Coronary artery (tissue), 2 donors: Measurements from ENCODE around the gene SELENON.

Source experiments
- DNase-seq: peaks from one replicate; pipeline ENCODE4 v3.0.0-alpha.2; 2017; ENCODE audit warnings: low spot score
- H3K27ac ChIP-seq, 2 donors: fragments of 200-600 bp; sonication (generic); one replicate each; pipeline ENCODE4 v1.5.1; 2016 to 2019
- H3K4me3 ChIP-seq: fragments of 200-600 bp; sonication (generic); 2 replicates; pipeline ENCODE4 v1.5.1; 2016; ENCODE audit warnings: mild to moderate bottlenecking, moderate library complexity
- TF ChIP-seq, protein P1 (sequence below): fragments of 200-600 bp; sonication (generic); IDR thresholded peaks from one replicate; pipeline ENCODE4 v1.5.1; 2019; ENCODE audit warnings: antibody characterized with exemption

SELENON gene

DNA sequence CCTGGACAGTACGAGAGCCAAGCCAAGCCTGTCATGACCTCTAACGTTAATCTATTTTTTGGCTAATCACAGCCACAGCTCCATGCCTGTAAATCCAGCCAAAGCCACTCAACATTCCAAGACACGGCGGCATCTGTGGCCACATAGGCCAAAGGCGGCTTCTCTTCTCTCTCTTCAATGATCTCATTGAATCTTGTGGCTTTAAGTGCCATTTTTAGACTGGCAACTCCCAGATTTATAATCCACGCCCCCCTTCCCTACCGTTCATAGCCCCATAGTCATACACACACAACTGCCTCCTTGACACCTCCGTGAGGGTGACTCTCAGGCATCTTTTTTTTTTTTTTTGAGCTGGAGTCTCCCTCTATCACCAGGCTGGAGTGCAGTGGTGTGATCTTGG lies 5.7 kb upstream of the SELENON start:
- no peak overlapping the region for H3K4me3 ChIP-seq
- TF ChIP-seq, protein P1, sequence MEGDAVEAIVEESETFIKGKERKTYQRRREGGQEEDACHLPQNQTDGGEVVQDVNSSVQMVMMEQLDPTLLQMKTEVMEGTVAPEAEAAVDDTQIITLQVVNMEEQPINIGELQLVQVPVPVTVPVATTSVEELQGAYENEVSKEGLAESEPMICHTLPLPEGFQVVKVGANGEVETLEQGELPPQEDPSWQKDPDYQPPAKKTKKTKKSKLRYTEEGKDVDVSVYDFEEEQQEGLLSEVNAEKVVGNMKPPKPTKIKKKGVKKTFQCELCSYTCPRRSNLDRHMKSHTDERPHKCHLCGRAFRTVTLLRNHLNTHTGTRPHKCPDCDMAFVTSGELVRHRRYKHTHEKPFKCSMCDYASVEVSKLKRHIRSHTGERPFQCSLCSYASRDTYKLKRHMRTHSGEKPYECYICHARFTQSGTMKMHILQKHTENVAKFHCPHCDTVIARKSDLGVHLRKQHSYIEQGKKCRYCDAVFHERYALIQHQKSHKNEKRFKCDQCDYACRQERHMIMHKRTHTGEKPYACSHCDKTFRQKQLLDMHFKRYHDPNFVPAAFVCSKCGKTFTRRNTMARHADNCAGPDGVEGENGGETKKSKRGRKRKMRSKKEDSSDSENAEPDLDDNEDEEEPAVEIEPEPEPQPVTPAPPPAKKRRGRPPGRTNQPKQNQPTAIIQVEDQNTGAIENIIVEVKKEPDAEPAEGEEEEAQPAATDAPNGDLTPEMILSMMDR, result no peak
- H3K27ac ChIP-seq, result no peak overlapping the region
- DNase-seq, result no peak

DNA sequence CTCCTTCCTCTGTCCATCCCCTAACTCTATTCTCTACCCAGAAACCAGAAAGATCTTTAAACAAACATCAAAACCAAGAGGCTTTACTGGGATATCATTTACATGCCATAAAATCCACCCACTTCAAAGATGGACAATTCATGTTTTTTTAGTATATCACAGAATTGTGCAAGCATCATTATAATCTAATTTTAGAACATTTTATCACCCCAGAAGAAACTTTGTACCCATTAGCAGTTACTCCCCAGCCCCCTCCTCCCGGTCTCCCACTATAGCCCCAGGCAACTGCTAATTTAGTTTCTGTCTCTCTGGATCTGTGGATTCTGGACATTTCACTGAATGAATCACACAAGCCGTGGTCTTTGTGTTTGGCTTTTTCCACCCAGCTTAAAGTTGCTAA lies 4.8 kb upstream of the SELENON start:
- H3K4me3 ChIP-seq, result no peak overlapping the region
- H3K27ac ChIP-seq, result no peak overlapping the region
- DNase-seq, result no peak
- TF ChIP-seq, protein P1, result no peak

DNA sequence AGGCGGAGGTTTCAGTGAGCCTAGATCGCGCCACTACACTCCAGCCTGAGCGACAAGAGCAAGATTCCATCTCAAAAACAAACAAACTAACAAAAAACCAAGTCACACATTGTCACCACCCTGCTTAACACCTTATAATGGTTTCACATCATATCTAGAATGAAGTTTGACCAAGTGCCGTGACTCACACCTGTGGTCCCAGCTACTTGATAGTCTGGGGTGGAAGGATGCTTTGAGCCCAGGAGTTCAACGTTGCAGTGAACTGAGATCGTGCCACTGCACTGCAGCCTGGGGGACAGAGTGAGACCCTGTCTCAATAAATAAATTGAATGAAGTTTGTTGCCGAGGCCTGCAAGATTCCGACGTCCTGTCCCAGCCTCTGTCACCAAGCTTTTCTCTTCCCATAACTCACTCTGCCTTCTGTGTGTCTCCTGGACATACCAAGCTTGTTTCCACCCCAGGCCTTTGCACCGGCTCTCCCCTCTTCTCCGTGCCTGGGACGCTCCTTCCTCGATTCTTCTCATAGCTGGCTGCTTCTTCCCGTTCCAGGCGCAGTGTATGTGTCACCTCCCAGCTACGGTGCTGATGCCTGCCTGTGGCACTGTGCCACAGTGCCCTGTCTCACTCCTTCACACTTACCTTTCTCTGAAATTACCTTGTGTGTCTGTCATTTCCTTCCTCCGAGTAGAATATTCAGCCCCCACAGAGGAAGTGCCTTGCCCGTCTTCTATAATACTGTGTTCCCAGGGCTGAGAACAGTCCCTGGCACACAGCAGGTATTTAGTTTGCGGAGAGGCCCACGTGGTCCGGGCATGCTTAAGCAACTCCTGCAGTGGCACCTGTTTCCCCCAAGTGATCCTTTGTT lies 3.8 kb upstream of the SELENON start:
- H3K27ac ChIP-seq, result no peak overlapping the region
- TF ChIP-seq, protein P1, result no peak
- no peak overlapping the region for H3K4me3 ChIP-seq
- DNase-seq, result no peak

DNA sequence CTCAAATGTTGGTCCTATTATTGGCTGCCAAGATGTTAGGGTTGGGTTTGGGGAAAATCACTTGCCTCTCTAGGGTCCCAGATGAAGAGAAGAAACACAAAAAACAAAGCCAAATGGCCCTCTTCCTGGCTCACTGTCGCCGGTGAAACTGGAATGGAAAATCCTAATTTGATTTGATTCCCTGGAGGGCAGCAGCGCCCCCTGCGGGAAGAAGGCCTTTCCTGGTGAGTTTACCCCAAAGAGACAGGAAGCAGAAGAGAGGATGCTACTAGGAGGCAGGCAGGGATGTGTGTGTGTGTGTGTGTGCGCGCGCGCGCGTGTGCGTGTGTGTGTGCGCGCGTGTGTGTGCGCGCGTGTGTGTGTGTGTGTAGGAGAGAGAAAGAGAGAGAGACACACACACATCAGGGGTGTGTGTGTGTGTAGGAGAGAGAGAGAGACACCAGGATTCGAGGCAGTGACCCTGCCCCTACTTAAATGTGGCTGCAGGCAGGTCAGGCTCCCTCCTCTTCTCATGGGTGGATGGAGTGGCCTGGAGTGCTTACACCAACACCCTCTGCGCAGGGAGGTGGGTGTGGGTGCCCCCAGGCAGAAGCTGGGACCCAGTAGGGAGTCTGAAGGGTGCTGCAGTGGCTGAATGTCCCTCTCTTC lies 3.1 kb upstream of the SELENON start:
- DNase-seq, result no peak
- TF ChIP-seq, protein P1, result peak; percentile 73
- Histone ChIP-seq H3K4me3 (no peak overlapping the region), H3K27ac (no peak overlapping the region)

DNA sequence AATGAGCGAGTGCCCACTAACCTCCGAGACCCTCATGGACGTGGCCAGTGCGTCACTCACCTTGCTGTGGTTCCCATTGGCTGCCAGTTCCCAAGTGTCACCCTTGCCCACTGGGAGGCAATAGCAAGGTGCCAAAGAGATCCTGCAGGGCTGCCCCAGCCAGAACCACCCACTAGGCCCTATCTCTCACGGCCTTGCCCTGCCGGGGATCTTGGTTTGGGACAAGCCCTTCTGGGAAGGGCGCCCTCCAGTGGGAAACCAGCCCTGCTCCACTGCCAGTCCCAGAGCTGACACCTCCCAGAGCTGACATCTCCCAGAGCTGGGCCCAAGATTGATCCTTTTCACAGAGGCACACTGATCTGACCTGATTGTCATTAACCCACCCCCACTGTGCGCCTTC lies 2.1 kb upstream of the SELENON start:
- no peak for DNase-seq
- Histone ChIP-seq H3K4me3 (no peak overlapping the region), H3K27ac (no peak overlapping the region)
- TF ChIP-seq, protein P1, result no peak

DNA sequence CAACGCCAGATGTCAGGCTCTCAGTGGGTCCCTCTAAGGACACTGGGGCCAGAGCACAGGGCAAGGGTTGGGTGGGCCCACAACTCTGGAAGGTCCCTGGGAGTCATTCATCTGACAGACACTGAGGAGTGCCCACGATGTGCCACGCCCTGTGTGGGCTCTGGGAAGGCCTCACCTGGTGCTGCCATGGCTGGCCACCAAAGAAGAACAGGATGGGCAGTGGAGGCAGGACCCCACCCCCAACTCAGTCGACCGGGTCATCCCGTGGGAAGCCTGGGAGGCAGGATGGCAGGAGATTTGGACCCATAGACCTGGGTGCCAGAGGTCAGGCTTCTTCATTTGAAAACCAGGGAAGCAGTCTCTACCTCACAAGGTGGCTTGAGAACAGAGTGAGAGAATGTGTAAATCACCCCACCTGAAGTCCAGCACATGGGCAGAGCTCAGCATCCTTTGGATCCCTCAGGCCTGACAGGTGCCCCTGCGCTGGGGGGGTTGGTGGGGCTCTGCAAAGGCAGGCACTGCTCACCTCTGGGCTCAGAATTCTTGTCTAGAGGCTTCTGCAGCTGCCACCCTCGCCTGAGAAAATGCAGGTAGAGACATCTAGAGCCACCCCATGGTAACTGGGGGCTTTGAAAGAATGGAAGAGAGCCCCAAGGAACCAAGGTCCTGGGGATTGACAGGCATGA lies 1.2 kb upstream of the SELENON start:
- H3K4me3 ChIP-seq, result no peak overlapping the region
- TF ChIP-seq, protein P1, result no peak
- DNase-seq, result no peak
- H3K27ac ChIP-seq, result peak overlapping the region; percentile 76 to 95
